Measurements from ENCODE around the gene SUV39H1. TPM values are rescaled to one million over a fixed set of nuclear protein-coding genes. Genes with fewer than 3 reads are reported as not detected.

SUV39H1 gene
- total and polyA plus RNA-seq, 2 of the 13 experiments (the other 11 are each of a cell fraction or from before 2014, with no cell fraction given), result 5.2 to 10.1 TPM

DNA sequence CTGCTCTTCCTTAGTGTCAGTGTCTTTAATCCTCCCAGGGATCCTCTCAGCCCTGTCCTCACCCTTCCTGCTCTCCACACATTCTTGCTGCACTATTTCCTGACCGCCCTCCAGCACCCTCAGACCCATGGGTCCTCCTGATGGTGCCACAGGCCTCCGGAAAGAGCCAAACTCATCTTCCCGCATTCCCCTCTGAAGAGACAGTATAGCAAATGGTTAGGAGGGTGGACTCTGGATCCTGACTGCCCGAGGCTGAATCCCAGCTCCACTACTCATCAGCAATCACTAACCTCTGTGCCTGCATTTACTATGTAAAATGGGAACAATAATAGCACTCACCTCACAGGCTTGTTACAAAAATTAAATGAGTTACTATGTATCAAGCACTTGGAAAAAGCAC is 6.2 kb downstream of the SUV39H1 start (continued):
- TF ChIP-seq, protein P1, sequence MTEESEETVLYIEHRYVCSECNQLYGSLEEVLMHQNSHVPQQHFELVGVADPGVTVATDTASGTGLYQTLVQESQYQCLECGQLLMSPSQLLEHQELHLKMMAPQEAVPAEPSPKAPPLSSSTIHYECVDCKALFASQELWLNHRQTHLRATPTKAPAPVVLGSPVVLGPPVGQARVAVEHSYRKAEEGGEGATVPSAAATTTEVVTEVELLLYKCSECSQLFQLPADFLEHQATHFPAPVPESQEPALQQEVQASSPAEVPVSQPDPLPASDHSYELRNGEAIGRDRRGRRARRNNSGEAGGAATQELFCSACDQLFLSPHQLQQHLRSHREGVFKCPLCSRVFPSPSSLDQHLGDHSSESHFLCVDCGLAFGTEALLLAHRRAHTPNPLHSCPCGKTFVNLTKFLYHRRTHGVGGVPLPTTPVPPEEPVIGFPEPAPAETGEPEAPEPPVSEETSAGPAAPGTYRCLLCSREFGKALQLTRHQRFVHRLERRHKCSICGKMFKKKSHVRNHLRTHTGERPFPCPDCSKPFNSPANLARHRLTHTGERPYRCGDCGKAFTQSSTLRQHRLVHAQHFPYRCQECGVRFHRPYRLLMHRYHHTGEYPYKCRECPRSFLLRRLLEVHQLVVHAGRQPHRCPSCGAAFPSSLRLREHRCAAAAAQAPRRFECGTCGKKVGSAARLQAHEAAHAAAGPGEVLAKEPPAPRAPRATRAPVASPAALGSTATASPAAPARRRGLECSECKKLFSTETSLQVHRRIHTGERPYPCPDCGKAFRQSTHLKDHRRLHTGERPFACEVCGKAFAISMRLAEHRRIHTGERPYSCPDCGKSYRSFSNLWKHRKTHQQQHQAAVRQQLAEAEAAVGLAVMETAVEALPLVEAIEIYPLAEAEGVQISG (CRISPR knock-in tag; IDR thresholded peaks at IDR 0.05), result no peak
- TF ChIP-seq POLR2AphosphoS5 (IDR thresholded peaks at IDR 0.05; ENCODE audit: low read depth, low read length) (no peak), YEATS4 (CRISPR knock-in tag; IDR thresholded peaks at IDR 0.05; ENCODE audit: borderline replicate concordance) (no peak)

GRCh38 chrX:48703228-48703627 is 6.7 kb downstream of the SUV39H1 start:
- no peak overlapping the region for H3K4me2 ChIP-seq (ENCODE audit: low read depth, low read length)
- H3K36me3 ChIP-seq (replicated peaks in 1 of 2; ENCODE audit: control insufficient read depth in 1 of 2, insufficient read depth in 2 of 2, low read length in 2 of 2), result peaks cover 6 to 13% of the 10 kb centered on the region in 2 experiments; a peak in 4 of 5 replicates
- TF ChIP-seq BRD4 (CRISPR knock-in tag; IDR thresholded peaks at IDR 0.05), result no peak
- no peak for TF ChIP-seq ZNF607 (CRISPR knock-in tag; IDR thresholded peaks at IDR 0.05; ENCODE audit: borderline replicate concordance)
- ChIA-PET CTCF (ENCODE audit: low intra/inter-chr PET ratio, low total read pairs) (no interaction called here), POLR2A (interaction anchor here (1.5 to 1.8 kb wide), 2 partner anchors 10 to 35 kb away, joined by 4 to 17 read pairs; no protein-coding TSS in a partner anchor)
- no peak for FAIRE-seq
- no peak for ATAC-seq
- peaks cover 22% of the 10 kb centered on the region for H3K4me1 ChIP-seq (ENCODE audit: insufficient read depth, low read length)
- no peaks in the 10 kb centered on the region for H3K9me3 ChIP-seq (ENCODE audit: low read length)
- H2AFZ ChIP-seq (ENCODE audit: low read length), result no peak overlapping the region
- no TSS peak for BruUV-seq (replicated peaks)
- 97% methylated on average over 7 of the region's 7 CpGs for WGBS (ENCODE audit: low lambda C conversion rate)
- in situ Hi-C loops (cut with HindIII; ENCODE audit: extremely low pct_ligation_motif_present, low pct_unique_long_range_greater_than_20kb), result no loop called here
- H3K27ac ChIP-seq (ENCODE audit: extremely low read length, insufficient read depth, low read length), result no peak overlapping the region
- H3K79me2 ChIP-seq (ENCODE audit: insufficient read depth, low read length), result no peaks in the 10 kb centered on the region
- no peaks in the 10 kb centered on the region for H3K27me3 ChIP-seq (ENCODE audit: control insufficient read depth in 1 of 2, insufficient read depth in 2 of 2, low read length in 2 of 2)
- H4K20me1 ChIP-seq (ENCODE audit: insufficient read depth, low read length), result no peaks in the 10 kb centered on the region
- intact Hi-C loops (cut with micrococcal nuclease; ENCODE audit: unreplicated experiment), result loop anchor here (2.0 kb wide), 1 partner anchor 46 kb away; no protein-coding TSS in a partner anchor
- no peak overlapping the region for H3K9ac ChIP-seq (ENCODE audit: insufficient read depth, low read depth, low read length)
- no peak overlapping the region for H3K4me3 ChIP-seq (replicated peaks in 1 of 3; ENCODE audit: insufficient read depth in 1 of 3, low read depth in 2 of 3, low read length in 3 of 3)
- DNase-seq (ENCODE audit: low spot score), result no peak
